Measurements from ENCODE around the gene EMC9. TPM values are rescaled to one million over a fixed set of nuclear protein-coding genes. Genes with fewer than 3 reads are reported as not detected.

EMC9 gene
- polyA plus RNA-seq, 1 of the 3 experiments (the other 2 are of a cell fraction), result 19.3 TPM

GRCh38 chr14:24138396-24139271, 2.8 kb downstream of the EMC9 start:
- Histone ChIP-seq H3K9me2 (no peaks in the 10 kb centered on the region), H3K27me3 (ENCODE audit: insufficient read depth) (no peaks in the 10 kb centered on the region), H3K27ac (ENCODE audit: low read depth in 2 of 2, low read length in 1 of 2) (no peak overlapping the region), H3K9me3 (no peaks in the 10 kb centered on the region), H3K79me2 (ENCODE audit: insufficient read depth) (peaks cover 39% of the 10 kb centered on the region), H3K4me3 (ENCODE audit: low read depth in 2 of 2, low read length in 1 of 2) (no peak overlapping the region), H3K4me1 (ENCODE audit: control insufficient read depth in 1 of 2, insufficient read depth in 2 of 2, low read depth in 1 of 2, low read length in 1 of 2) (peaks cover 6 to 36% of the 10 kb centered on the region in 2 experiments; a peak in 3 of 4 replicates), H3K36me3 (replicated peaks in 1 of 2; ENCODE audit: control insufficient read depth in 1 of 2, insufficient read depth in 2 of 2, low read length in 1 of 2) (peaks cover 21 to 33% of the 10 kb centered on the region in 2 experiments), H2AFZ (ENCODE audit: low read depth) (no peak overlapping the region), H3F3A (replicated peaks; ENCODE audit: insufficient read depth) (peaks cover 18% of the 10 kb centered on the region), H3K9ac (no peak overlapping the region), H3K4me2 (no peak overlapping the region), H4K20me1 (ENCODE audit: insufficient read depth) (no peaks in the 10 kb centered on the region)
- ChIA-PET CTCF (interaction anchor here (1.1 to 4.7 kb wide), 4 partner anchors 8 to 30 kb away, joined by 3 to 22 read pairs (median 5); partner anchors contain the start of genes IRF9 and RNF31), POLR2A (interaction anchor here (1.1 to 1.8 kb wide), 3 partner anchors 8 to 32 kb away, joined by 3 to 5 read pairs (median 5); partner anchors contain the start of genes DCAF11, NRL and PSME2)
- TF ChIP-seq, protein P1, sequence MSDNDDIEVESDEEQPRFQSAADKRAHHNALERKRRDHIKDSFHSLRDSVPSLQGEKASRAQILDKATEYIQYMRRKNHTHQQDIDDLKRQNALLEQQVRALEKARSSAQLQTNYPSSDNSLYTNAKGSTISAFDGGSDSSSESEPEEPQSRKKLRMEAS (IDR thresholded peaks at IDR 0.05; ENCODE audit: low read depth), result no peak
- TF ChIP-seq CHD2 (IDR thresholded peaks at IDR 0.05; ENCODE audit: low read length, partially characterized antibody) (no peak), NRF1 (IDR thresholded peaks at IDR 0.05; ENCODE audit: low read depth, low read length) (no peak), FOSL2 (IDR thresholded peaks at IDR 0.05; ENCODE audit: borderline replicate concordance, low read depth) (no peak), USF2 (IDR thresholded peaks at IDR 0.05; ENCODE audit: borderline replicate concordance, low read depth, low read length) (no peak), ZBTB33 (IDR thresholded peaks at IDR 0.05; ENCODE audit: borderline replicate concordance, low read depth) (no peak), PBX3 (IDR thresholded peaks at IDR 0.05) (no peak), TCF12 (IDR thresholded peaks at IDR 0.05) (no peak), RCOR1 (IDR thresholded peaks at IDR 0.05; ENCODE audit: low read length) (no peak), TEAD4 (IDR thresholded peaks at IDR 0.05; ENCODE audit: borderline replicate concordance, insufficient read depth) (no peak), TAF1 (IDR thresholded peaks at IDR 0.05; ENCODE audit: borderline replicate concordance, low read depth, low read length) (no peak)
- TF ChIP-seq, protein P2, sequence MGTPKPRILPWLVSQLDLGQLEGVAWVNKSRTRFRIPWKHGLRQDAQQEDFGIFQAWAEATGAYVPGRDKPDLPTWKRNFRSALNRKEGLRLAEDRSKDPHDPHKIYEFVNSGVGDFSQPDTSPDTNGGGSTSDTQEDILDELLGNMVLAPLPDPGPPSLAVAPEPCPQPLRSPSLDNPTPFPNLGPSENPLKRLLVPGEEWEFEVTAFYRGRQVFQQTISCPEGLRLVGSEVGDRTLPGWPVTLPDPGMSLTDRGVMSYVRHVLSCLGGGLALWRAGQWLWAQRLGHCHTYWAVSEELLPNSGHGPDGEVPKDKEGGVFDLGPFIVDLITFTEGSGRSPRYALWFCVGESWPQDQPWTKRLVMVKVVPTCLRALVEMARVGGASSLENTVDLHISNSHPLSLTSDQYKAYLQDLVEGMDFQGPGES (IDR thresholded peaks at IDR 0.05; ENCODE audit: low read depth, low read length), result no peak
- DNase-seq, result no peak
- WGBS (ENCODE audit: low lambda C conversion rate), result 91% methylated on average over 8 of the region's 13 CpGs
